Measurements from ENCODE around the gene POLL. TPM values are rescaled to one million over a fixed set of nuclear protein-coding genes. Genes with fewer than 3 reads are reported as not detected.

POLL gene
- total RNA-seq, 1 experiment from 2014 or later, result 46.2 TPM

DNA sequence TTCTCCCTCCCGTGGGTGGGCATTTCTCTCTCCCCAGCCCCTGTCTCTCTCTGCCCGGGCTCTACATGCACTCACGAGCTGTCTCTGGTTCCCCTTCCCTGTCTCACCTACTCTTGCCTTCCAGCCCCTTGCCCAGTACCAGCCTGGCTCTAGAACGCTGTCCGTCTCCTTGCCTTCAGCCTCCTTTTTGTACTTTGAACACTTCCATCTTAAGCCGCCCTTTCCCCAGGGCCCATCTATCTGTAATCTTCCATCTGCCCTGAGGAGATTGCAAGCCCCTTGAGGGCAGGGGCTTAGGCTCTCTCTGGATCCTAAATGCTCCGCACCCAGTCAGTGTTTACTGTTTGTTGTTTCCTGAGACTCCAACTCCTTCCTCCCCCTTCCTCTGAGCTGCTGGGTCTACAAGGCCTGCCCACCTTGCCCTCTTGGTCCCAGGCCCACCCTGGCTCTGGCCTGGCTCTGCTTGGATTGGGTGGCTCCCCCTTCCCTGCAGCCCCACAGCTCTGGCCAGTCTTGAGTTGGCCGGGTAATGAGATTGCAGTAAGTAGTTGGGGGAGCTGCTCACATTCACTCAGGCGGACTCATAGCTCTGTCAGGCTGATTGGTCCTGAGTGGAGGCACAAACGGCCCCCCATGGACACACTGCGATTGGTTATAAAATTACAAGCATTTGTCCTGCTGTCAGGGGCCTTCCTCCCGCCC is 28.3 kb downstream of the POLL start (continued):
- TF ChIP-seq ZNF281 (CRISPR knock-in tag; IDR thresholded peaks at IDR 0.05) (no peak), OVOL2 (CRISPR knock-in tag; IDR thresholded peaks at IDR 0.05; ENCODE audit: borderline replicate concordance) (no peak), ELF4 (CRISPR knock-in tag; IDR thresholded peaks at IDR 0.05; ENCODE audit: low read depth) (no peak)

- CTCF ChIA-PET, result interaction anchor here (1.0 to 5.0 kb wide), 4 partner anchors 9 to 345 kb away, joined by 3 to 27 read pairs (median 4); no protein-coding TSS in a partner anchor
These were observed 29.1 kb downstream of the POLL start for GRCh38 chr10:101558671-101559595.

More at GRCh38 chr10:101558671-101559595, 29.1 kb downstream of the POLL start:
- DNase-seq (ENCODE audit: low spot score), result no peak
- POLR2A ChIA-PET, result no interaction called here
- H3K27ac Mint-ChIP-seq, result no peak overlapping the region
- H3K36me3 Mint-ChIP-seq, result no peaks in the 10 kb centered on the region
- peaks cover 4% of the 10 kb centered on the region for H3K27me3 Mint-ChIP-seq (ENCODE audit: low read depth)
- no peaks in the 10 kb centered on the region for H3K9me3 Mint-ChIP-seq
- H3K4me1 Mint-ChIP-seq, result peaks cover 7% of the 10 kb centered on the region
- ATAC-seq, result no peak
- TF ChIP-seq CDX4 (CRISPR knock-in tag; IDR thresholded peaks at IDR 0.05; ENCODE audit: borderline replicate concordance) (no peak), TCF7 (CRISPR knock-in tag; IDR thresholded peaks at IDR 0.05; ENCODE audit: low read depth) (no peak), MYBL2 (CRISPR knock-in tag; IDR thresholded peaks at IDR 0.05) (no peak), RORB (CRISPR knock-in tag; IDR thresholded peaks at IDR 0.05) (no peak), ELF4 (CRISPR knock-in tag; IDR thresholded peaks at IDR 0.05; ENCODE audit: low read depth) (no peak), IRF2 (CRISPR knock-in tag; IDR thresholded peaks at IDR 0.05; ENCODE audit: borderline replicate concordance, low read depth) (no peak), AR (CRISPR knock-in tag; IDR thresholded peaks at IDR 0.05) (no peak), RELA (CRISPR knock-in tag; IDR thresholded peaks at IDR 0.05; ENCODE audit: borderline replicate concordance) (no peak), FOXP1 (CRISPR knock-in tag; IDR thresholded peaks at IDR 0.05; ENCODE audit: borderline replicate concordance) (no peak), CREB1 (CRISPR knock-in tag; IDR thresholded peaks at IDR 0.05) (no peak), OVOL2 (CRISPR knock-in tag; IDR thresholded peaks at IDR 0.05; ENCODE audit: borderline replicate concordance) (no peak), MXD4 (CRISPR knock-in tag; IDR thresholded peaks at IDR 0.05; ENCODE audit: borderline replicate concordance) (no peak), ZNF219 (CRISPR knock-in tag; IDR thresholded peaks at IDR 0.05; ENCODE audit: borderline replicate concordance) (no peak), CTCF (IDR thresholded peaks at IDR 0.05) (no peak)
- TF ChIP-seq, protein P1, sequence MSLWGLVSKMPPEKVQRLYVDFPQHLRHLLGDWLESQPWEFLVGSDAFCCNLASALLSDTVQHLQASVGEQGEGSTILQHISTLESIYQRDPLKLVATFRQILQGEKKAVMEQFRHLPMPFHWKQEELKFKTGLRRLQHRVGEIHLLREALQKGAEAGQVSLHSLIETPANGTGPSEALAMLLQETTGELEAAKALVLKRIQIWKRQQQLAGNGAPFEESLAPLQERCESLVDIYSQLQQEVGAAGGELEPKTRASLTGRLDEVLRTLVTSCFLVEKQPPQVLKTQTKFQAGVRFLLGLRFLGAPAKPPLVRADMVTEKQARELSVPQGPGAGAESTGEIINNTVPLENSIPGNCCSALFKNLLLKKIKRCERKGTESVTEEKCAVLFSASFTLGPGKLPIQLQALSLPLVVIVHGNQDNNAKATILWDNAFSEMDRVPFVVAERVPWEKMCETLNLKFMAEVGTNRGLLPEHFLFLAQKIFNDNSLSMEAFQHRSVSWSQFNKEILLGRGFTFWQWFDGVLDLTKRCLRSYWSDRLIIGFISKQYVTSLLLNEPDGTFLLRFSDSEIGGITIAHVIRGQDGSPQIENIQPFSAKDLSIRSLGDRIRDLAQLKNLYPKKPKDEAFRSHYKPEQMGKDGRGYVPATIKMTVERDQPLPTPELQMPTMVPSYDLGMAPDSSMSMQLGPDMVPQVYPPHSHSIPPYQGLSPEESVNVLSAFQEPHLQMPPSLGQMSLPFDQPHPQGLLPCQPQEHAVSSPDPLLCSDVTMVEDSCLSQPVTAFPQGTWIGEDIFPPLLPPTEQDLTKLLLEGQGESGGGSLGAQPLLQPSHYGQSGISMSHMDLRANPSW (CRISPR knock-in tag; conservative IDR thresholded peaks at IDR 0.05; ENCODE audit: low read depth), result no peak
- TF ChIP-seq, protein P2, sequence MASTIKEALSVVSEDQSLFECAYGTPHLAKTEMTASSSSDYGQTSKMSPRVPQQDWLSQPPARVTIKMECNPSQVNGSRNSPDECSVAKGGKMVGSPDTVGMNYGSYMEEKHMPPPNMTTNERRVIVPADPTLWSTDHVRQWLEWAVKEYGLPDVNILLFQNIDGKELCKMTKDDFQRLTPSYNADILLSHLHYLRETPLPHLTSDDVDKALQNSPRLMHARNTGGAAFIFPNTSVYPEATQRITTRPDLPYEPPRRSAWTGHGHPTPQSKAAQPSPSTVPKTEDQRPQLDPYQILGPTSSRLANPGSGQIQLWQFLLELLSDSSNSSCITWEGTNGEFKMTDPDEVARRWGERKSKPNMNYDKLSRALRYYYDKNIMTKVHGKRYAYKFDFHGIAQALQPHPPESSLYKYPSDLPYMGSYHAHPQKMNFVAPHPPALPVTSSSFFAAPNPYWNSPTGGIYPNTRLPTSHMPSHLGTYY (CRISPR knock-in tag; IDR thresholded peaks at IDR 0.05), result no peak
- H3K4me3 Mint-ChIP-seq, result no peak overlapping the region

All from WTC11 (cell line).